Caki2 (cell line): Measurements from ENCODE around the gene WSB1. TPM values are rescaled to one million over a fixed set of nuclear protein-coding genes. Genes with fewer than 3 reads are reported as not detected.
A peak's percentile ranks its signal among the peaks of the same experiment; 100 is the strongest.
"Not testable (repeated sequence)": the region's sequence is repeated elsewhere in the genome, so short reads cannot be mapped to it uniquely, and the experiment has no call there.

Experiments
- DNase-seq: peaks from one replicate; pipeline ENCODE4 v3.0.0-alpha.2; 2015; ENCODE audit warnings: low read depth
- in situ Hi-C: cut with HindIII; loops from 2 replicates; pipeline ENCODE4 v1.10.0; 2016; ENCODE audit warnings: low sequenced_read_pairs, low pct_unique_long_range_greater_than_20kb, mixed read lengths
- total RNA-seq: library from RNA; depleted of rRNA; stranded (reverse); fragments of >200 nt; shearing (Covaris generic); gene quantifications from 2 replicates; pipeline ENCODE4 v1.2.3, GENCODE V29; 2014; ENCODE audit warnings: low replicate concordance

Gene WSB1
- total RNA-seq, 1 experiment from 2014 or later, result 28.0 TPM

DNA sequence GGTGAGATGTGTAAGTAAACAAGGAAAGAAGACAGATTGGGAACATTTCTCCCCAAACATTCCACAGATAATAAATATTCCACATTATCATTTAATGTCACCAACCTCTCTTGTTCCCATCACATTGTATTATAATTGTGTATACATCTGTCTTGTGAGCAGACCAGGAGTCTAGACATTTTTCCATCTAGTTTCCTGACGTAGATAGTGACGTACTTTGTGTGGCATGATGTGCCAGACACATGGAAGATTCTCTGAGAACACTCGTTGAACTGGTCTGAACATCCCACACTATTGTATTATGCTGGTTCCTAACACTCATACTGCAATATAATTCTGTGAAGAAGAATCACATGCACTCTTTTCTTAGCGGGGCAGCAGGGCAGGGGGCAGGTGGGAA, 34.0 kb downstream of the WSB1 start:
- in situ Hi-C loops, result loop anchor here (25.0 kb wide), 1 partner anchor 234 kb away; no protein-coding TSS in a partner anchor
- no peak for DNase-seq

GRCh38 chr17:27328686-27329085, 34.8 kb downstream of the WSB1 start:
- in situ Hi-C loops, result loop anchor here (25.0 kb wide), 1 partner anchor 234 kb away; no protein-coding TSS in a partner anchor
- DNase-seq, result not testable (repeated sequence)

DNA sequence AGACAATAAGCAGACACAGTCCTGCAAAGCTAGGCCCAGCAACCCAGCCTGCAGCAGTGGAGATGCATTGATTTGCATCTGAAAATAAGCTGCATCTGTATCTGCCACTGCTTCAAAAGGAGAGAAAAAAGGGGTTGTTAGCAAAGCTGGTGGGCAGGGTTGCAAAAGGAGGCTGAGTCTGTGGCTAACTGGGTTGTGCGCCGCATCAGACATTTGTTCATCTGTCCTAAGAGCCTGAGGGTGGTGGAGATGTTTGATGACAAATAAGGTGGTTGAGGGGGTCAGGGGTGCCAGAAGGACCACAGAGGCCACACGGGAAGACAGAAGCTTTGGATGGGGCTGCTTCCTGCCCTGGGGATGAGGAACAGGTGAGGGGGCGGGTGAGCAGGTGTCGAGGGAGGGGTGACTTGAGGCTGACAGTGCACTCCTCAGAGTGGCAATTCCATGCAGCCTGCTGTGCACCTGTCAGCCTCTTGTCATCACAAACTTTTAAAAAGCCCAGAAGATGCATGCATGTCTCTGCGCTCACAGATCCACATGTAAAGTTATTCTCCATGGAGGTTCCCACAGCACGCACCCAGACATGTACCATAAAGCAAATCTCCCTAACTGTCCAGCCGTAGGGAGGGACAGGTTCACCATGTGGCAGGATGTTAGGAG, 35.4 kb downstream of the WSB1 start:
- in situ Hi-C loops, result loop anchor here (25.0 kb wide), 1 partner anchor 233 kb away; no protein-coding TSS in a partner anchor
- DNase-seq, result no peak

- DNase-seq, result no peak
- in situ Hi-C loops, result loop anchor here (25.0 kb wide), 1 partner anchor 230 kb away; no protein-coding TSS in a partner anchor
Measured at GRCh38 chr17:27332047-27332393, 38.1 kb downstream of the WSB1 start.

- in situ Hi-C loops, result loop anchor here (25.0 kb wide), 1 partner anchor 230 kb away; no protein-coding TSS in a partner anchor
- DNase-seq, result peak; percentile 100
Measured at GRCh38 chr17:27332485-27333409, 38.8 kb downstream of the WSB1 start.

DNA sequence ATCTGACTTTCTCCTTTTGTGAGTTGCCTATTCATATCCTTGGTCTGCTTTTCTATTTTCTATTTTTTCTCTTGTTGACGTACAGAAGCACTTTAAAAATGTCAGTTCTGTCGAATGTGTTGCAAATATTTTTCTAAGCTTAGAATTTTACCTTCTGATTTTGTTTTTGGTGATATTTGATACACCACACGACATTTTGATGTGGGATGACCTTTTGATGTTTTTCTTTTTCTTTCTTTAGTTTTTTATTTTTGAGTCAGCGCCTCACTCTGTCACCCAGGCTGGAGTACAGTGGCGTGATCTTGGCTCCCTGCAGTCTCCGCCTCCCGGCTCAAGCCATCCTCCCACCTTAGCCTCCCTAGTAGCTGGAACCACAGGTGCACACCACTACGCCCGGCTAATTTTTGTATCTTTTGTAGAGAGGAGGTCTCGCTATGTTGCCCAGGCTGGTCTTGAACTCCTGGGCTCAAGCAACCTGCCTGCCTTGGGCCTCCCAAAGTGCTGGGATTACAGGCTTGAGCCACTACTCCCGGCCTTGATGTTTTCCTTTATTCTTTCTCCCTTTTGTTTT, 39.6 kb downstream of the WSB1 start:
- no peak for DNase-seq
- in situ Hi-C loops, result loop anchor here (25.0 kb wide), 1 partner anchor 229 kb away; no protein-coding TSS in a partner anchor

- in situ Hi-C loops, result loop anchor here (25.0 kb wide), 1 partner anchor 226 kb away; no protein-coding TSS in a partner anchor
- DNase-seq, result no peak
Measured at GRCh38 chr17:27336184-27336583, 42.3 kb downstream of the WSB1 start.

DNA sequence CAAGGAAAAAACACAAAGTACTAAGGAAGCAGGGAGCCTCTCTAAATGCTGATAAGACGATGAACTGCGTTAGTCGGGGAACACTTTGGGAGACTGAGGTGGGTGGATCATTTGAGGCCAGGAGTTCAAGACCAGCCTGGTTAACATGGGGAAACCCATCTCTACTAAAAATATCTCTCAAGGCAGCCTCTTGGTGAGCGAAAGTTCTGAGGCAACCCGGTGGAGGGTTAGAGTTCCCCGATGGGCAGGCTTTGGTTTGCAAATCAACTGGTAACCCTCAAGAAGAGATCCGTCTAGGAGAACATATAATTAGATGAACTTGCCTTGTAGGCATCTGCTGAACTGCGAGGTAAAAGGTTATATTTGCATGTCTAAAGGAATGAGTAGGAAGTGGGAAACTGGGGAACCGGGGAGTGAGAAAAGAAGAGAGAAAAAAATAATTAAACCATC, 44.6 kb downstream of the WSB1 start:
- in situ Hi-C loops, result loop anchor here (25.0 kb wide), 1 partner anchor 224 kb away; no protein-coding TSS in a partner anchor
- DNase-seq, result no peak

GRCh38 chr17:27339198-27339835, 45.4 kb downstream of the WSB1 start:
- DNase-seq, result no peak

DNA sequence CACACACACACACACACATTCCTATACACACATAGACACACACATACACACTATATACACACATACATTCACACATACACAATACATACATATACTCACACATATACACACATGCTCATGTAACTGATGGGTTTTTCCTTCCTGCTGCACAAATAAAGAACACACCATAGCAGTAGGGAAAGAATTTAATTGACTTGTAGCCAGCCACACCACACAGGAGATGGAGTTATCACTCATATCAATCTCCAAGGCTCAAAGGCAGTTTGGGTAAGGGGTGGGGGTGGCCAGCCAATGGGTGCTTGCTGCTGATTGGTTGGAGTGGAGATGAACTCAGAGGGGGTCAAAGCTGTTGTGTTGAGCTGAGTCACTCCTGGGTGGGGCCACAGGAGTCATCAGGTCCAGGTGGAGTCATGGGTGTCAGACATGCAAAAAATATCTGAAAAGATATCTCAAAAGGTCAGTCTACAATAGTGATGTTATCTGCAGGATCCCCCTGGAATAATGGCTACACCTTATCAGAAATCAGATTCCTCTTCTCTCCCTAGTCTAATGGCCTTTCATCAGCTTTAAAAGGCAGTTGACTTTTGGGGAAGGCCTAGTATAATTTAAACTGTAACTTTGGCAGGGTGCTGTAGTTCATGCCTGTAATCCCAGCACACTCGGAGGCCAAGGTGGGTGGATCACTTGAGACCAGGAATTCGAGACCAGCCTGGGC, 46.1 kb downstream of the WSB1 start:
- in situ Hi-C loops, result loop anchor here (25.0 kb wide), 1 partner anchor 222 kb away; no protein-coding TSS in a partner anchor
- DNase-seq, result peak; percentile 72

More at GRCh38 chr17:27339198-27339835, 45.4 kb downstream of the WSB1 start:
- in situ Hi-C loops, result loop anchor here (25.0 kb wide), 1 partner anchor 223 kb away; no protein-coding TSS in a partner anchor

DNA sequence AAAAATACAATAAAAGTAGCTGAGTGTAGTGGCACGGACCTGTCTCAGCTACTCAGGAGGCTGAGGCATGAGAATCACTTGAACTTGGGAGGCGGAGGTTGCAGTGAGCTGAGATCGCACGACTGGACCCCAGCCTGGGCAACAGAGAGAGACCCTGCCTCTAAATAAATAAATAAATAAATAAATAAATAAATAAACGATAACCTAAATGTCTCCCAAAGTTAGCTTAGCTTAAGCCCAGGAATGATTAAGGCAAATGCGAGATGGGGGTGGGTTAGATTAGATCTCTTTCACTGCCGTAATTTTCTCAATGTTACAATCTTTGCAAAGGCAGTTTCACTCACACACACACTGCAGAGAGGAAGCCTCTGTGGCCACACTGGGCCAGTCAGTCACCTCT, 46.7 kb downstream of the WSB1 start:
- in situ Hi-C loops, result loop anchor here (25.0 kb wide), 1 partner anchor 222 kb away; no protein-coding TSS in a partner anchor
- DNase-seq, result no peak

DNA sequence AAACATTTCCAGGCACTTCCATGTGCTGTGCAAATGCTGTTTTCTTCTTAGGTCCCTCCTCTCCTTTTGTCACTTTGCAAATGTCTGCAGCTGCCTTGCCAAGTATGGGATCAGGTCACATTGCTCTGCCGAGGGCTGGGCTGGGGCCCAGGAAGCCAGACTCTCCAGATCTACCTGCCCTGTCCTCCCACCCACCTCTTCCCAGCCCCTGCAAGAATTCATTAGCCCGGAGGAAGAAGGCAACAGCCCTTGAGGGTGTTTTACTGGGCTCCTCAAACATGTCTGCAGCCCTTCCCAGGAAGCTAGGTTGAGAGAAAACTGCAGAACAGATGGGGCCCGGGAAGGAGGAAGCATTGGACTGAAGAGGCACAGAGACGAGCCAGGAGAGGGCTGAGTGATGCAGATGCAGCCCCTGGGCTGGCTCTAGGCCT, 47.1 kb downstream of the WSB1 start:
- DNase-seq, result no peak
- in situ Hi-C loops, result loop anchor here (25.0 kb wide), 1 partner anchor 221 kb away; no protein-coding TSS in a partner anchor

GRCh38 chr17:27342059-27342458, 48.1 kb downstream of the WSB1 start:
- in situ Hi-C loops, result loop anchor here (25.0 kb wide), 1 partner anchor 220 kb away; no protein-coding TSS in a partner anchor
- DNase-seq, result no peak

GRCh38 chr17:27343294-27343693, 49.4 kb downstream of the WSB1 start:
- in situ Hi-C loops, result loop anchor here (25.0 kb wide), 1 partner anchor 219 kb away; no protein-coding TSS in a partner anchor
- DNase-seq, result no peak

DNA sequence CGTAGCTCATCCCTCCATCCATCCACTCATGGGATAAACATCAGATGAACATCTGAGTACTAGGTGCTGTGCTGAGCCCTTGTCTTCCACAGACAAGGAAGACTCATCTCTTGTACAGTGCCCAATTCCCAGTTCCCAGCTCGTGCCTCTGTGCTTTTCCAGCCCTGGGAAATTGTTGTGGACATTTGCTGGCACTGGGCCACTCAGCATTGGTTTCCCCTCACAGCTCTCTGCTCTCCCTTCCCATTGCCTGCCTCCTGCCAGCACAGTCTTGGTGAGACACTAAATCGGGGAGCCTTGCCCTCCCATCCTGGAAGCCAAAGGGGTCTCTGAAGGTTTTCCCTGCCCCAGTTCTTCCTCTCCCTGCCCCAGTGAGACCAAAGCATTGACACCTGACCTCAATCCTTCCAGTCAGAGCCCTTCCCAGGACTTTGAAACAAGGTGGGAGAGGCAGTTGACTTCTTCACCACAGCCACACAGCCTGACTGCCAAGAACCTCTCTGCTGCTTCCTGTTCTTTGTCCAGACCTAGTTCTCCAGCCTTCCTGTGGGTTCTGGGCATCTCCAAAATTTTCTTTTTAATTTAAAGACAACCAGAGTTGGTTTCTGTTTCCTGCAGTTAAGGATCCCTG, 50.2 kb downstream of the WSB1 start:
- no peak for DNase-seq
- in situ Hi-C loops, result loop anchor here (25.0 kb wide), 1 partner anchor 218 kb away; no protein-coding TSS in a partner anchor

GRCh38 chr17:27345141-27345904, 51.4 kb downstream of the WSB1 start:
- DNase-seq, result no peak
- in situ Hi-C loops, result loop anchor here (25.0 kb wide), 1 partner anchor 217 kb away; no protein-coding TSS in a partner anchor
